WTC11 (cell line): ENCODE data around the gene ESRRG.

Source experiments
- CREM ChIP-seq: sonication (generic); formaldehyde crosslinking; IDR thresholded peaks from 2 replicates; pipeline ENCODE4 v1.8.1; 2022; ENCODE audit warnings: mild to moderate bottlenecking, missing genetic modification reagents, moderate library complexity
- ELF4 ChIP-seq: sonication (generic); formaldehyde crosslinking; IDR thresholded peaks from 2 replicates; pipeline ENCODE4 v1.8.1; 2022; ENCODE audit warnings: low read depth, mild to moderate bottlenecking, moderate library complexity, missing genetic modification reagents
- ESRRA ChIP-seq: sonication (generic); formaldehyde crosslinking; IDR thresholded peaks from 2 replicates; pipeline ENCODE4 v1.8.1; 2022; ENCODE audit warnings: mild to moderate bottlenecking, missing genetic modification reagents, borderline replicate concordance
- FOXJ3 ChIP-seq: sonication (generic); formaldehyde crosslinking; IDR thresholded peaks from 2 replicates; pipeline ENCODE4 v1.9.0; 2021; ENCODE audit warnings: missing genetic modification reagents, mild to moderate bottlenecking, borderline replicate concordance
- JUN ChIP-seq: sonication (generic); formaldehyde crosslinking; IDR thresholded peaks from 2 replicates; pipeline ENCODE4 v1.8.0; 2023; ENCODE audit warnings: mild to moderate bottlenecking, missing genetic modification reagents
- NFYB ChIP-seq: sonication (generic); formaldehyde crosslinking; conservative IDR thresholded peaks from 2 replicates; pipeline ENCODE4 v1.8.0; 2022; ENCODE audit warnings: low read depth, missing genetic modification reagents
- NR2C2 ChIP-seq: sonication (generic); formaldehyde crosslinking; IDR thresholded peaks from 2 replicates; pipeline ENCODE4 v1.8.0; 2022; ENCODE audit warnings: mild to moderate bottlenecking, missing genetic modification reagents
- TEAD4 ChIP-seq: sonication (generic); formaldehyde crosslinking; IDR thresholded peaks from 2 replicates; pipeline ENCODE4 v1.8.0; 2022; ENCODE audit warnings: mild to moderate bottlenecking, missing genetic modification reagents
- USF1 ChIP-seq: sonication (generic); formaldehyde crosslinking; IDR thresholded peaks from 2 replicates; pipeline ENCODE4 v1.8.0; 2022; ENCODE audit warnings: mild to moderate bottlenecking, missing genetic modification reagents
- ZNF281 ChIP-seq: sonication (generic); formaldehyde crosslinking; IDR thresholded peaks from 2 replicates; pipeline ENCODE4 v1.8.0; 2023; ENCODE audit warnings: mild to moderate bottlenecking, missing genetic modification reagents
- ZNF425 ChIP-seq: fragments of 250-450 bp; sonication (Bioruptor Pico); conservative IDR thresholded peaks from 2 replicates; pipeline ENCODE4 v1.9.0; 2021; ENCODE audit warnings: mild to moderate bottlenecking
- ZNF532 ChIP-seq: fragments of 250-450 bp; sonication (Bioruptor Pico); IDR thresholded peaks from 2 replicates; pipeline ENCODE4 v1.9.0; 2021; ENCODE audit warnings: mild to moderate bottlenecking, borderline replicate concordance
- TF ChIP-seq, protein P1 (sequence below): fragments of 200-600 bp; IDR thresholded peaks from 2 replicates; pipeline ENCODE4 v1.8.0; 2022; ENCODE audit warnings: antibody characterized with exemption
- TF ChIP-seq, protein P2 (sequence below): sonication (generic); formaldehyde crosslinking; IDR thresholded peaks from 2 replicates; pipeline ENCODE4 v1.8.1; 2022; ENCODE audit warnings: missing genetic modification reagents, borderline replicate concordance

DNA sequence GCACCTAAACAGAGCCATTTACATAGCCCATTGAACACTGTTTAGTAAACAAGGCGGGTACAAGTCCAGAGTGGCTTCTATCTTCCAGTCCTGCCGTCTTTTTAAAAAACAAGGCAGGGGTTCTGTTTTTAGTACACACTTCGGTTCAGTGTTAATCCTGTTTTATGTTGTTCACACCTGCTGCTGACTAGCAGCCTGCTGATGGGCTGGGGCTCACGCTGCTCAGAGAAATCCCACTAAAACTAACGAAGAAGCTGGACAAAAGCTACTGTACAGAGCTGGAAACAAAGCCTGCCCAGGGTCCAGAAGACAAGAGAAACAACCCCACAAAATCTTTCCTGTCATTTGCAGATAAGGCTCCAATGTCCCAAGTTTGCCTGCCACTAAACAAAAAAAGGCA lies 13.2 kb downstream of the ESRRG start:
- TF ChIP-seq, protein P1, sequence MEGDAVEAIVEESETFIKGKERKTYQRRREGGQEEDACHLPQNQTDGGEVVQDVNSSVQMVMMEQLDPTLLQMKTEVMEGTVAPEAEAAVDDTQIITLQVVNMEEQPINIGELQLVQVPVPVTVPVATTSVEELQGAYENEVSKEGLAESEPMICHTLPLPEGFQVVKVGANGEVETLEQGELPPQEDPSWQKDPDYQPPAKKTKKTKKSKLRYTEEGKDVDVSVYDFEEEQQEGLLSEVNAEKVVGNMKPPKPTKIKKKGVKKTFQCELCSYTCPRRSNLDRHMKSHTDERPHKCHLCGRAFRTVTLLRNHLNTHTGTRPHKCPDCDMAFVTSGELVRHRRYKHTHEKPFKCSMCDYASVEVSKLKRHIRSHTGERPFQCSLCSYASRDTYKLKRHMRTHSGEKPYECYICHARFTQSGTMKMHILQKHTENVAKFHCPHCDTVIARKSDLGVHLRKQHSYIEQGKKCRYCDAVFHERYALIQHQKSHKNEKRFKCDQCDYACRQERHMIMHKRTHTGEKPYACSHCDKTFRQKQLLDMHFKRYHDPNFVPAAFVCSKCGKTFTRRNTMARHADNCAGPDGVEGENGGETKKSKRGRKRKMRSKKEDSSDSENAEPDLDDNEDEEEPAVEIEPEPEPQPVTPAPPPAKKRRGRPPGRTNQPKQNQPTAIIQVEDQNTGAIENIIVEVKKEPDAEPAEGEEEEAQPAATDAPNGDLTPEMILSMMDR: no peak
- TF ChIP-seq, protein P2, sequence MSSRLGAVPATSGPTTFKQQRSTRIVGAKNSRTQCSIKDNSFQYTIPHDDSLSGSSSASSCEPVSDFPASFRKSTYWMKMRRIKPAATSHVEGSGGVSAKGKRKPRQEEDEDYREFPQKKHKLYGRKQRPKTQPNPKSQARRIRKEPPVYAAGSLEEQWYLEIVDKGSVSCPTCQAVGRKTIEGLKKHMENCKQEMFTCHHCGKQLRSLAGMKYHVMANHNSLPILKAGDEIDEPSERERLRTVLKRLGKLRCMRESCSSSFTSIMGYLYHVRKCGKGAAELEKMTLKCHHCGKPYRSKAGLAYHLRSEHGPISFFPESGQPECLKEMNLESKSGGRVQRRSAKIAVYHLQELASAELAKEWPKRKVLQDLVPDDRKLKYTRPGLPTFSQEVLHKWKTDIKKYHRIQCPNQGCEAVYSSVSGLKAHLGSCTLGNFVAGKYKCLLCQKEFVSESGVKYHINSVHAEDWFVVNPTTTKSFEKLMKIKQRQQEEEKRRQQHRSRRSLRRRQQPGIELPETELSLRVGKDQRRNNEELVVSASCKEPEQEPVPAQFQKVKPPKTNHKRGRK (CRISPR knock-in tag): no peak
- TF ChIP-seq USF1 (no peak), ESRRA (no peak), FOXJ3 (CRISPR knock-in tag) (no peak), TEAD4 (CRISPR knock-in tag) (no peak), ZNF532 (CRISPR knock-in tag) (no peak), JUN (no peak), ELF4 (CRISPR knock-in tag) (no peak), ZNF281 (CRISPR knock-in tag) (no peak), CREM (no peak), NR2C2 (CRISPR knock-in tag) (no peak), NFYB (CRISPR knock-in tag) (no peak), ZNF425 (CRISPR knock-in tag) (no peak)
